GM21723 (cell line): Measurements from ENCODE around the gene KLHL17.
A peak's percentile ranks its signal among the peaks of the same experiment; 100 is the strongest.
"Not testable (repeated sequence)": the region's sequence is repeated elsewhere in the genome, so short reads cannot be mapped to it uniquely, and the experiment has no call there.

Source experiments
- ATAC-seq: cut with Tn5 transposase; IDR thresholded peaks from one replicate; pipeline ENCODE4 v1.9.1; 2021; ENCODE audit warnings: mild to moderate bottlenecking, moderate library complexity; ENCODE audit not compliant: unreplicated experiment

The KLHL17 gene

DNA sequence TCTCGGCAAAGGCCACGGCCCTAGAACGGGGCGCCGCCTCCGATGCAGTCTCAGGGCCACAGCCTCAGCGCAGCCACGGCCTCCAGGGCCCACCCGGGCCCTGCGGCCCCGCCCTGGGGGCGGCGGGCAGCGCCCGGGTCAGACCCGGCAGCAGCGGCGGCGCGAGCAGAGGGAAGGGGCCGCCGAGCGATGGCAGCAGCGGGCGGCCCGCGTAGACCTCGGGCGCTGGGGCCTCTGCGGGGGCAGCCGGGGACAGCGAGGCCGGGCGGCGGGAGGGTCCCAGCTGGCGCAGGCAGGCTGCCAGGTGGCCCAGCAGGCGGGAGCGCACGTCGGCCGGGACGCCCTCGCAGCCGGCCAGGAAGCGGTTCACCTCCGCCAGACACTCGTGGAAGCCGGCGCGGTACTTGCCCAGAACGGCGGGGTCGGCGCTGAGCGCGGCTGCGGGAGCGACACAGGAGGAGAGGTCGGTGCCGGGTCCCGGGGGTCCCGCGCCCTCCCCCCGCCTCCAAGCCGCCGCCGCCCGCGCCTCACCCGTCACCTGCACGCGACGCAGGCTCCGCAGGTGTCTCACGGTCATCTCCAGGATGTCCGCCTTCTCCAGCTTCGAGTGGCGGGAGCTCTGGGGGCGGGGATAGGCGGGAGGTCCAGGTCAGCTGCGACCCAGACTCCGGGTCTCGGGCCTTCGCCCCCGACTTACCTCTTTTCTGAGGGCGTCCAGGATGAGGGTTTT is 38.8 kb downstream of the KLHL17 start:
- no peak for ATAC-seq

DNA sequence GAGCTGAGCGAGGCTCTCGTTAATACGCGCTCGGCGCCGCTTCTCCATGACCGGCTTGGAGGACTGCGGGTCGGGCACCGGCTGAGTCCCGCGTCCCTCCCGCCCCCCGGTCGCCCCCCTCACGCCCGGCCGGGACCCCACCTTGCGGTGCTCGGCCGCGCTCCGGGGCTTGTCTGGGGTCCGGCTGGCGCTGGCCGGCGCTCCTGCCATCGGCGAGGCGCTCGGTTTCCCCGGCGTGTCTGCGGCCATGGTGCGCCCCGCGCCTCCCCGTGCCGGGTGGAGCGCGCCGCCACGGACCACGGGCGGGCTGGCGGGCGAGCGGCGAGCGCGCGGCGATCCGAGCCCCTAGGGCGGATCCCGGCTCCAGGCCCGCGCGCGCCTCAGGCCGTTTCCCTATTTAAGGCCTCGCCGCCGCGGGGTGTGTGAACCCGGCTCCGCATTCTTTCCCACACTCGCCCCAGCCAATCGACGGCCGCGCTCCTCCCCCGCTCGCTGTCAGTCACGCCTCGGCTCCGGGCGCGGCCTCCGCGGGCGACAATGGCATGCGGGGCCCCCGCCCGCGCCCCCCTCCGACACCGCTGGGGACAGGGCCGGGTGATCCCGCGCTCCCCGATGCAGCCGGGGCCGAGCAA is 39.5 kb downstream of the KLHL17 start, which contains the start of gene HES4:
TSS of gene HES4 (minus strand) at position 373 of the 632 bp plus-strand sequence. CDS start at position 249, 124 bp downstream.
- ATAC-seq, result no peak

DNA sequence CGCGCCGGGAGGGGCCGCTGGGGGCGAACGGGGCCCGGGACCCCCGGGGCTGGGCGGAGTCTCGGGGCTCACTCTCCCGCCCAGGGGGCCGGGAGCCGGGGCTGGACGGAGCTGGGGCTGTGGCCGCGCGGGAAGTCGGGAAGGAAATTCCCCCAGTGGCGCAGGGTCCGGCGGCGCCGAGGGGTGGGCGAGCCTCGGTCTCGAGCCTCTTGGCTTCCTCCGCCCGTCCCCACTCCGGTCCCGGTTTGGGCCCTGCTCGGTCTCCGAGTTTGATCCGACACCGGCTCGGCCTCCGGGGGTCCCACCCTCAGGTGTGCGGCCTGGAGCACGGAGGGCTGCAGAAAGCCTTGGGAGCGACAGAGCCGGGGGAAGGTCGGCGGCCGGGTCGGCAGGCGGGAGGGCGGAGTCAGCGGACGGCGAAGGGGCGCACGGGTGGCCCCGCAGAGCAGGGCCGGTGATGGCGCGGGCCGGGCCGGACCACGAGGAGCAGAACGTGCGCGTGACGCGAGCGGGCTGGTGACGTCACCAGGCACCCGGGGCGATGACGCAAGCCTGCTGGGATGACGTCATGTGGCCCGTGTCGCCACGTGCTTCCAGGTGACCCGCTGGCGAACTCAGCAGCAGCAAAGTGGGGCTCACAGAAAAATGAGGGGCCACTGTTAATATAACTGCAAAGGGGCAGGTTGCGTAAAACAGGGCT is 40.1 kb downstream of the KLHL17 start:
- ATAC-seq, result no peak

DNA sequence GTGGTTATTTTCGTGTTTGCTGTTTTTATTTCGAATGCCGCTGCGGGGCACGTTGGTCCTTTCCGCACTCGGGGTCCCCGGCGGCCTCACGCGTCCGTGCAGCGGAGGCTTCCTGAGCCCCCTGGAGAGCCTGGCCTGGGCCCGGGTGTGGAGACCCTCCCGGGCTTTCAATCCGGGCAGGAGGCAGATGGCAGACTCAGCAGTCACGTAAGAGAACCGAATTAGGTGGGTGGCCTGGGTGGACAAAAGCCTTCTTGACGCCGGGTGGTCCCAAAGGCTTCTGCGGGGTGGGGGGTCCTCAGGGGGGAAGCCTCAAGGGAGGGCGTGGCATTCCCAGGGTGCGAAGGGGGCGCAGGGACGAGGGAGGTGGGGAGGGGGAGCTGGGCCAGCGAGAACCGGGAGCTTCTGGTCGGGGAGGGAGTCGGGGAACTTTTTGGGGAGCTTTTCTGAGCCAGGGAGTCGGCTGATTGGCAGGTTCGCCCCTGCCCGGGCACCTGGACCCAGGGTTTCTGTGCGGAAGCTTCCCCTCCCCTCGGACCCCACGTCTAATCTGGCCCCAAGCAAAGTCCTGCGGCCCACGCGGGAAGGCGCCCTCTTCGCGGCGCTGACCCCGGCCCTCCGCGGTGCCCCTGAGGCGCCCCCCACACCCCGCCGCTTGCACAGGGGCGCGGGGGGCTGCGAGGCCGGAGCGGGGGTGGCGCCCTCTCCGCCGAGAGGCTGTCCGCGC is 40.8 kb downstream of the KLHL17 start:
- ATAC-seq, result no peak

DNA sequence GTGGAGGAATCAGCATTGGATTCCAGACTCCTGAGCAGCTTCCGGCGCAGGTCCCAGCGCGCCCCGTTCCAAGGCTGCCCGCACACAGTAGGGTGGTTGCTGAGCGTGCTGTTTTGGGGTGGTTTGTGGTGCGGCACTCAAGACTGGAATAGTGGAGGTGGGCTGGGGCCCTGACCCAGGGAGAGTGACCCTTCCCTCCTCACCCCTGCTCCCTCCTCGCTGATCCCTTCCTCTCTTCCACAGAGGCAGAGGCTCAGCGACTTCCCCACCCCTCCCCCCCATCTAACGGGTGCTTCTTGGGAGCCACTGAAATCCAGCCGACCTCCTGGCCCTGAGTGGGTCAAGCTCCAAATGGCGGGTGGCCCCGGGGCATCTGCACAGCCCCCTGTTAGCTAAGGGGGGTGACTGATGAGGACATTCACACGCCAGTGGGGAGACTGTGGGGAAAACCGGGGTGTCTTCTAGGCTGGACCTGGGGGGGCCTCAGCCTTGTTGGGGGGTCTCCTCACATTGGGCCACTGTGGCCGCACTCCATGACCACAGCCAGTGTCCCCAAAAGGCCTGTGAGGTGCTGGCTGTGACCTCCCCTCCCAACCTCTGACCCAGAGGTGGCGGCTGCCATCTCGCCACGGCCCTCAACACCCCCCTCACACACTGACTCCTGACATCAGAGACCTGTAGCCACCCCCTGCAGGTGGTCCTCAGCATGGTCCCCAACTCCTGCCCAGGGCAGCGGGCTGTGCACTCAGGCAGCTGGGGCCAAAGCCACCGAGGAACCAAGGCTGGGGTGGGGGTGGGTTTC is 43.4 kb downstream of the KLHL17 start:
- no peak for ATAC-seq

DNA sequence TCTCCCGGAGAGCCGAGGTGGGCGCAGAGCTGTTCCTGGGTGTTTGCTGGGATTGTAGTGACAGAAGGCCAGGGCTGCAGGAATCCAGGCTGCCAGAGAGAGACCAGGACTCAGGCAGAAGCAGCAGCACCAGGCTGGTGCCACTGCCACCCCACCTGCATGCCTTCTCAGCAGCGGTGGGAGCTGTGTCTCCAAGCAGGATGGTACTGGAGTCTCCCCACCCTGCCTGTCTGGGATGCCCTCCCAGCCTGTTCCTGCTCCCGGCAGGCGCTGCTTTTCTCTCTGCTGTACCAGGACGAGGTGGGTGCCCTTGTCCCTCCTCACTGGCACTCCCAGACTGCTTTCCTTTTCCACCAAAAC is 44.0 kb downstream of the KLHL17 start:
- no peak for ATAC-seq

DNA sequence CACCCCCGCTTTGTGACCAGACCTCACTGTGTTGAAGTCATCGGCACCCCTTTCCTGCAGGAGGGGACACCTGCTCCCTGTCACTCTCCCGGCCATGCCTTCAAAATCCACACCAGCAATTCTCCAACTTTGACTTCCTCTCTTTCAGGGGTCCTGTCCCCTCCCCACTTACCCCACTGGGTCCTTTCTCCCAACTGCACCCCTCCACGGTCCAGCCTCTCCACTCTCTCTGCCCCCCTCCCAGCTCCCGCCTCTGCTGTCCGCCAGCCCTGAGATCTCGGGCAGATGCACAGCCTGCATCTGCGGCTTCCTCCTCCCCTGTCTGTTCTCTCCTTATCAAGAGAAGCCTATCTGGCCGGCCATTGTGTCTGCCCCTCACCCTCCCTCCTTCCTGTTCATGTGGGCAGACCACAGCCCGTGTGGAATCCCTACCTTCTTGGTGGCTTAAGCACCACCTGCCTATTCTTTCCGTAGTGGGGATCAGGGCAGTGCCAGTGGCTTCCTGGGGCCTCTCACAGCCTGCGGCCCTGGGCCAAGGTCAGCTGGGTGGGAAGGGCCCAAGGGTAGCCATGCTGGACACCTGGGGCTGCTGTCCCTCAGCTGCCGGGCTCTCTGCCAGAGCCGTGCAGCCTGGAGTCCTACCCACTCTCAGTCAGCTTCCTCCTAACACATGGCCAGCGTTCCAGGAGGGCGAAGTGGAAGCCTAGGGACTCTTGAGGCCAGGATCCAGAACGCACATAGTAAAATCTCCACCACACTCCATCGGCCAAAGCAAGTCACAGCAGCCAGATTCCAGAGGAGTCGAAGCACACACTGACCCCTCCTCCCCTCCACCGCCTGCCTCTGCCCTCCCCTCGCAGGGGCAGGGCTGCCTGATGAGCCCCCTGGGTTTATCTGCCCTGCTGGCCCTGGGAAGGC is 44.7 kb downstream of the KLHL17 start:
- no peak for ATAC-seq

DNA sequence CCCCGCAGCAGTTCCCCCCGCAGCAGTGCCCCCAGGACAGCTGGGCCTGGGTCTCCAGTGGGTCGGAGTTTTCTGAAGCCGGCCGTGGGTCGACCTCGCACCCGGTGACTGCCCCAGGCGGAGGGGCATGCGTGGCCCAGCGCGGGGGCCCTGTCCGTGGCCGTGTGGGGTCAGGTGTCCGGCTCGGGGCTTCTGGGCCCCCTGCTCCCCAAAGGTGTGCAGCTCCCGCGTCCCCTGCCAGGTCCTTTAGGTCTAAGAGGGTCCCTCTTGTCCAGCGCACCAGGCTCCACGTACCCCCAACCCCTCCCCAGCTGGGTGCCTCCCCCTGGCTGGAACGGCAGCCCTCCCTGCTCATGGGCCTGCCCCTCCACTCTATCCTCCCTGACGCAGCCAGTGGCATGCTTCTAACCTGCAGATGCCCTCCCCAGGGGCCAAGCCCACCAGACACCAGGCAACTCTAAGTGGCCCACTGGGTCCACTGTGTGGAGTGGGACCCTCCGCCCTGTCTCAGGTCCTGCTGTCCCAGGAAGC is 45.5 kb downstream of the KLHL17 start:
- ATAC-seq, result no peak

DNA sequence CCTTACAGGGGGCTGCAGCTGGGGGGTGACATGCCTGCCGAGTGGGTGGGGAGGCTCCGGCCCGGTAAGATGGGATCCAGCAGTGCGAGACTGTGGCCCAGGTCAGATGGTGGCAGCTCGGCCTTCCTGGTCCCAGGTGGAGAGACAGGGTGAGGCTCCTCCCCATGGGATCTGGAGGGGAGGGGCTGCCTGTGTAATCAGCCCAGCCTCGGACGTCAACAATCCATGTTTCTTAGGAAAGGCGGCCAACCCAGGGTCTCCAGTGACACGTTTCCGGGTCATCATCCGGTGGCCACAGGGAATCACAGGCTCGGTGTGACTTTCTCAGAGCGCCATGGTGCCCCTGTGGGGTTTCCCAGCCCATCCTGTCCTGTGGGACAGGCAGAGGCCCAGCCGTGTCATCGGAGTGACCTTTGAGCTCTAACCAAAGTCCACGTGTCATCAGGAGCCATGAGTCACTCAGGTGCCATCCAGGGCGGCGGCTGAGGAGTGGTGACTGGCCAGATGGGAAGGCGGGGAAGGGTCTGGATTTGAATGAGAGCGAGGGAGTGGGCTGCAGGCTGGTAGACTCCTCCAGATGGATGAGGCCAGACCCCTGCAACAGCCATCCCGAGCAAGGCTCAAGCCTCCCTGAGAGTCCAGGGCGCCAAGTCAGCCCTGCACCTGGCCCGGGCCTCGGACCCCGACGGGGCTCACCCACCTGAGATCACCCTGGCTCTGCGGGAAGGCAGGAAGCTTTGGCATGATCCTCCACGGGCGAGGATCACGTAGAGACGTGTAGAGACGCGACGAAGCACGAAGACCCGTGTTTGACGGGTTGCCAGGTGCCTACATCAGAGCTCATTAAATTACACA is 46.1 kb downstream of the KLHL17 start:
- ATAC-seq, result no peak

DNA sequence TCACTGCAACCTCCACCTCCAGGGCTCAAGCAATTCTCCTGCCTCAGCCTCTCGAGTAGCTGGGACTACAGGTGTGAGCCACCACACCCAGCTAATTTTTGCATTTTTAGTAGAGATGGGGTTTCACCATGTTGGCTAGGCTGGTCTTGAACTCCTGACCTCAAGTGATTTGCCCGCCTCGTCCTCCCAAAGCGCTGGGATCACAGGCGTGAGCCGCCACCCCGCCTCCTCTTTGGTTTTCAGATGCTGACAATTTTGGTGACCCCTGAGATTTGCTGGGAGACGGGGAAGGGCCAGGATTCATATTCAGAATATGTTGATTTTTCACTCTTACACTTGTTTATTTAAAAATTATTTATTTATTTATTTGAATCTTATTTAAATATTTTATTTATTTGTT is 49.7 kb downstream of the KLHL17 start:
- ATAC-seq, result not testable (repeated sequence)

DNA sequence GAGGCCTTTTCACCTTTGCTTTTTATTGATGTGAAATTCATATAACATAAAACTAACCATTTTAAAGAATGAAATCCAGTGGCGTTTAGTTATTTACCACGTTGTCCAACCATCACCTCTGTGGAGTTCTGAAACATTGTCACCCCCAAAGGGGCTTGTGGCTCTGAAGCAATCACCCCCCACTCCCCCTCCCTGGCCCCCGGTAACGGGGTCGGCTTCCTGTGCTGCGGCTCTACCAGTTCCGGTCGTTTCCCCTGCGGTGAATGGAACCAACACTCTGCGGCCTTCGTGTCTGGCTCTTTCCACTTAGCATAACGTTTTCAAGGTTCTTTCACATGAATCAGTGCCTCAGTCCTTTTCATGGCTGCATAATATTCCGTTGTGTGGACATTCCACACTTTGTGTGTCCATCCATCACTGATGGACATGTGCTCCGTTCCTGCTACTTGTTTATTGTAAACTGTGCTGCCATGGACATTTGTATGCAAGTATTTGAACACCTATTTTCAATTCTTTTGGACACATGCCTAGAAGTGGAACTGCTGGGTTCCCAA is 51.1 kb downstream of the KLHL17 start:
- ATAC-seq, result no peak

DNA sequence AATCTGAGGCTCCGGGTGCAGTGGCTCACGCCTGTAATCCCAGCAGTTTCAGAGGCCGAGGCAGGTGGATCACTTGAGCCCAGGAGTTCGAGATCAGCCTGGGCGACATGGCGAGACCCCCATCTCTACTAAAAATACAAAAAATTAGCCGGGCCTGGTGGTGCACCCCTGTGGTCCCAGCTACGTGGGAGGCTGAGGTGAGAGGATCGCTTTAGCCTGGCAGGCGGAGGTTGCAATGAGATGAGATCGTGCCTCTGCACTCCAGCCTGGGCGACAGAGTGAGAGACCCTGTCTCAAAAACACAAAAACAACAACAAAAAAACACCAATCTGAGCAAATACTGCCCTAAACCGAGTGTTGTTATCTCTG is 52.3 kb downstream of the KLHL17 start:
- not testable (repeated sequence) for ATAC-seq

DNA sequence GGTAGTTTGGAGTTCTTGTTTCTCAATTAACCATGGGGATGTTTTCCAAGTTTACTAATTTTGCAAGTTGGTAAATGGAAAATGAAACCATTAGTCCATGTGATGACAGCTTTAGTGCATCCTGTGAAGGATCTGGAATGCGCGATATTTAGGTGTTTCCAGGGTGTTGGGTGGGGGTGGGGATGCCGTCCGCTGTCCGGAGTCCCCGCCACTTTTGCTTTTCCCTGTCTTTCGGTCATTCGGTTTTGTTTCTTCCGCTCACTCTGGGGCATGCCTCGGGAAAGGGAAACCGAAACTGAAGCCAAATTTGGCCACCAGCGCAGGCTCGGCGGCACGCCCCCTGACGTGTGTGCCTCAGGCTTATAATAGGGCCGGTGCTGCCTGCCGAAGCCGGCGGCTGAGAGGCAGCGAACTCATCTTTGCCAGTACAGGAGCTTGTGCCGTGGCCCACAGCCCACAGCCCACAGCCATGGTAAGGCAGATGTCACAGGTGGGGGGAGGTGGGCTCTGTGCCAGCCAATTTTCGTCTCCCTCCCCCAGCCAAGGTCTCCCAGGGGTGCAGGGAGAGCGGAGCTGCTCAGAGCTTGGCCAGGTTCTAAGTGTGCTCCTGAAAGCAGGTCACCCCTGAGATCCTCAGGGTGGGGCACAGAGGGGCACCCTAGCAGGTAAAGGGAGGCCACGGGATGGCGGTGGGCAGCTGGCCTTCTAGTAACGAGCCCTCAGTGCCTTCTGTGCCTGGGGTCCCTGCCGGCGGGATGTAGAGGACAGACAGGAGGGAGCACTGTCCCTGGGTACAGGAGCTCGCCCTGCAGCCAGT is 52.9 kb downstream of the KLHL17 start, which contains the start of gene ISG15:
TSS of gene ISG15 (plus strand) at position 393 of the 817 bp plus-strand sequence. CDS start at position 470, 77 bp downstream.
- ATAC-seq, result peak; percentile 83

DNA sequence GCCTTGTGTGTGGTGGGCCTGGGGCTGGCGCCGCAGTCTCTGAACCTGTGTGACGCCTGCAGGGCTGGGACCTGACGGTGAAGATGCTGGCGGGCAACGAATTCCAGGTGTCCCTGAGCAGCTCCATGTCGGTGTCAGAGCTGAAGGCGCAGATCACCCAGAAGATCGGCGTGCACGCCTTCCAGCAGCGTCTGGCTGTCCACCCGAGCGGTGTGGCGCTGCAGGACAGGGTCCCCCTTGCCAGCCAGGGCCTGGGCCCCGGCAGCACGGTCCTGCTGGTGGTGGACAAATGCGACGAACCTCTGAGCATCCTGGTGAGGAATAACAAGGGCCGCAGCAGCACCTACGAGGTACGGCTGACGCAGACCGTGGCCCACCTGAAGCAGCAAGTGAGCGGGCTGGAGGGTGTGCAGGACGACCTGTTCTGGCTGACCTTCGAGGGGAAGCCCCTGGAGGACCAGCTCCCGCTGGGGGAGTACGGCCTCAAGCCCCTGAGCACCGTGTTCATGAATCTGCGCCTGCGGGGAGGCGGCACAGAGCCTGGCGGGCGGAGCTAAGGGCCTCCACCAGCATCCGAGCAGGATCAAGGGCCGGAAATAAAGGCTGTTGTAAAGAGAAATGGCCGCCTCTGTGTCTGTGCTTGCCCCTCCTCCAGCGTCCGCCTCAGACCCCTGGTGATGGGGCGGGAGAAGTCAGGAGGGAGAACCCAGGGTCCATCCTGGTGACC is 53.7 kb downstream of the KLHL17 start:
- ATAC-seq, result no peak

DNA sequence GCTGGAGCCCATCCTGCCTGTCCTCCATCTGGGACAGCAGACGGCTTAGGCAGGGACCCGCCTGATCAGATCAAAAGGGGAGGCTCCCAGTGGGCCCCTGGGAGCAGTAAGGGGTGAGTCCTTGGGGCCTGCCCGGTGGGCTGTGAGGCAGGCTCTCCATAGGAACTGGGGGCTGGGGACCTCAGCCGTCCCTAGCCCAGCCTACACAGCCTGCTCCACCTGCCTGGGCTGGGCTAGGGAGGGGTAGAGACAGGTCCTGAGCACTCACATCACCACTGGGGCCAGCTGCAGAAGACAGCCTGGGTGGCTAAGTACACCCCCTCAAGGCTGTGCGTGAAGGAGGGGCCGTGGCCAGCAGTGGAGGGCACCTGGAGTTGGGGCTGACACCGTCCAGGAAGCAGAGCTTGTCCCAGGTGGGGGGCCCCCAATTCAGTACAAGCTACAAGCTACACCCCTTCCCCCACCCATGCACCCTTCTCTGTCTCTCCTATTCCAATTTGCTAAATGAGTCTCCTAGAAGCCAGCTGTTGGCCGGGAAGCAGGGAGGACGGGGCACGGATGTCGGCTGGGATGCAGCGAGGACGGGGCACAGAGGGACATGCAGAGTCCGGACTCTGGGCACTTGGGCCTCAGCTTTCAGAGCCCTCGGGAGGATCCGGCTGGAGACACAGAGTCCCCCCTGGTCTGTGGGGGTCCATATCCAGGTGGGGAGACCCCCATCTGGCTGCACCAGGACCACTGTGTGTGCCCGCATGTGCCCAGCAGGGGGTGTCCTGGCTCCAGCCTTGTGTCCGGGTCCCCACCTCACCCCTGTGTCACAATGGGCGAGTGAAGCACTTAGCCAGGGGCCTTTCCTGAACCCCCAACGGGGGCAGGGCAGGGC is 54.7 kb downstream of the KLHL17 start:
- ATAC-seq, result no peak
